Right lobe of liver (tissue), 6 donors: ENCODE data around the gene CNOT8. TPM values are rescaled to one million over a fixed set of nuclear protein-coding genes. Genes with fewer than 3 reads are reported as not detected.

Experiments used
- ATAC-seq, 4 donors: fragments of 200-7000 bp; cut with Tn5 transposase; one replicate each; pipeline ENCODE4 v1.9.1; 2020; ENCODE audit warnings: mild to moderate bottlenecking in 4 of 4, moderate library complexity in 4 of 4
- DNase-seq, 3 donors: peaks; one replicate each; pipeline ENCODE4 v3.0.0-alpha.2; 2020
- H3K27ac ChIP-seq, 3 donors: fragments of 200-600 bp; one replicate each; pipeline ENCODE4 v1.8.0; 2022
- H3K27me3 ChIP-seq, 2 donors: fragments of 200-600 bp; one replicate each; pipeline ENCODE4 v1.8.0; 2022
- H3K36me3 ChIP-seq, 4 donors: fragments of 200-600 bp; sonication (generic) in 1 of 4; one replicate each; pipeline versions ENCODE4 v1.5.1 to v1.8.0; 2017 to 2022; ENCODE audit warnings: control low read depth in 1 of 4
- H3K4me1 ChIP-seq, 4 donors: fragments of 200-600 bp; sonication (generic) in 1 of 4; one replicate each; pipeline versions ENCODE4 v1.5.1 to v1.8.0; 2017 to 2022; ENCODE audit warnings: control low read depth in 1 of 4
- H3K4me3 ChIP-seq, 3 donors: fragments of 200-600 bp; one replicate each; pipeline ENCODE4 v1.8.0; 2022
- H3K9me3 ChIP-seq, 4 donors: fragments of 200-600 bp; sonication (generic) in 1 of 4; one replicate each; pipeline versions ENCODE4 v1.5.1 to v1.8.0; 2017 to 2022; ENCODE audit warnings: control low read depth in 1 of 4
- CTCF ChIP-seq, 4 donors: fragments of 200-600 bp in 3 of 4; fragments of 450-650 bp in 1 of 4; IDR thresholded peaks; one replicate each; pipeline versions ENCODE4 v1.5.1 to v1.8.0; 2016 to 2022; ENCODE audit warnings: antibody characterized with exemption in 4 of 4, mild to moderate bottlenecking in 2 of 4
- POLR2A ChIP-seq: fragments of 450-650 bp; IDR thresholded peaks from one replicate; pipeline ENCODE4 v1.6.1; 2017; ENCODE audit warnings: antibody characterized with exemption, mild to moderate bottlenecking
- WGBS: methylation state at CpG from one replicate; pipeline ENCODE4 v1.1.6; 2018; ENCODE audit warnings: low coverage, low lambda C conversion rate; ENCODE audit not compliant: insufficient coverage; ENCODE audit errors: missing lambda C conversion rate; 5-methylcytosine and 5-hydroxymethylcytosine counted together
- intact Hi-C, 2 donors: fragments of 100-400 bp; cut with DNase I; formaldehyde crosslinking; loops; one replicate each; pipeline versions ENCODE4 v1.11.2 to v1.14.1; 2022
- total RNA-seq, 6 experiments: library from RNA; depleted of rRNA in 2 of 6; stranded (reverse); fragments of >200 nt in 2 of 6; fragmentation: NEBNext Ultra II Directional in 3 of 6; extraction: Animal tissue kit (Norgen Biotek cat#: 25700) in 3 of 6; gene quantifications; one replicate each; pipeline versions ENCODE4 v1.1.0 to v1.2.4, GENCODE V29; 2016 to 2023
- donor health status: DM: no; HTN: yes; CAD: no.
- donor health status: DM: no; HTN: no; CAD: no.
- donor health status: DM: no; HTN: no; CAD: no.
- donor health status: DM: no; HTN: yes; CAD: no.
- donor health status: DM: no; HTN: yes; CAD: no.

Gene CNOT8
- total RNA-seq, 6 experiments from 2014 or later: 12.4 to 19.6 (median 16.5) TPM

DNA sequence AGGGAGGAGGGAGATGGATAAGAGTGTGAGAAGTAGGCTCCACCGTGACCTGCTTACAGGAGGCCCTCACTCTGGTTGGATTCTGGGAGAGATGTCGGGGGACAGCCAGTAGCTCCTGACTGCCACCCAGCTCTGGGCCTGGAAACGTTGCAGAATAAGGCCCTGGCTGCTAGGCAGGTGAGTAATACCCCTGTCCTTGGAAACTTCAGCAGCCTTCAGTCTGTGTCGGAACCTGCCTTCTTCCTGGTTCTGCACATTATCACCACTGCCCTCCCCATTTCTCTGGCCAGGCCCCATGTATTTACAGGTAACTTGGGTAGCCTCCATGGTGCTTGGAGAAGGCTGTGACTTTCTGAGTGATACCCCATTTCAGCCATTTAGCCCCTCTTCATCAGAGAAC, 34.8 kb upstream of the CNOT8 start:
- intact Hi-C loops: no loop called here
- H3K27ac ChIP-seq: no peak overlapping the region
- no peak for DNase-seq
- H3K27me3 ChIP-seq: no peaks in the 10 kb centered on the region
- peaks cover 0 to 6% (median 0%) of the 10 kb centered on the region in 4 donors for H3K4me1 ChIP-seq
- TF ChIP-seq CTCF (IDR thresholded peaks at IDR 0.05): no peak
- no peak for TF ChIP-seq POLR2A
- no peak overlapping the region for H3K4me3 ChIP-seq
- no CpG with 5 or more reads among the region's 4 CpGs for WGBS
- peaks cover 0 to 63% (median 19%) of the 10 kb centered on the region in 4 donors for H3K36me3 ChIP-seq
- ATAC-seq: peak in 2 of 4 donors; percentile 17 to 30
- H3K9me3 ChIP-seq: no peaks in the 10 kb centered on the region

DNA sequence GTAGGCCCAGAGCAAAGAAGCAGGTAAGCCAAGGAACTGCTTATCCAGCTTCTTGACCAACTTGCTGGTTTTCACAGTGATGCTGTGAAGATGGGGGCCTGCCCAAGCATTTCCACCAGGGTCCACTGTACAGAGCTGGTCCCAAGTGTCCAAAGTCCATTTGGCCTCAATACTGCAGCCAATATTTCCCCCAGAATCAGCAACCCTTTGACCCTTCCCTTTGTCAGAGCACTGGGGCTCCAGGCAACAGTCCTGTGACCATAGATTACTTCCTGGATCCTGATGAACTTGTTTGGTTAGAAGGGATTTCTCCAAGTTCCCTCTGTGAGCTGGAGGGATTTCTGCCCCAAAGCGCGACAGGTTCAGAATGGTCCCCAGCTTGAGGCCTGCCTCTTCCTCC, 34.4 kb upstream of the CNOT8 start:
- WGBS: 93% methylated on average over 2 of the region's 2 CpGs
- no peak overlapping the region for H3K4me3 ChIP-seq
- TF ChIP-seq POLR2A (no peak), CTCF (IDR thresholded peaks at IDR 0.05) (no peak)
- no peaks in the 10 kb centered on the region for H3K9me3 ChIP-seq
- H3K4me1 ChIP-seq: peaks cover 0 to 6% (median 0%) of the 10 kb centered on the region in 4 donors
- intact Hi-C loops: no loop called here
- ATAC-seq (peak in 3 of 4 donors; percentile 29 to 61 (median 52)), DNase-seq (no peak)
- H3K36me3 ChIP-seq: peaks cover 0 to 63% (median 19%) of the 10 kb centered on the region in 4 donors
- H3K27ac ChIP-seq: no peak overlapping the region
- no peaks in the 10 kb centered on the region for H3K27me3 ChIP-seq

- no CpG with 5 or more reads among the region's 2 CpGs for WGBS
These were observed 29.2 kb upstream of the CNOT8 start for GRCh38 chr5:154829181-154829588.

DNA sequence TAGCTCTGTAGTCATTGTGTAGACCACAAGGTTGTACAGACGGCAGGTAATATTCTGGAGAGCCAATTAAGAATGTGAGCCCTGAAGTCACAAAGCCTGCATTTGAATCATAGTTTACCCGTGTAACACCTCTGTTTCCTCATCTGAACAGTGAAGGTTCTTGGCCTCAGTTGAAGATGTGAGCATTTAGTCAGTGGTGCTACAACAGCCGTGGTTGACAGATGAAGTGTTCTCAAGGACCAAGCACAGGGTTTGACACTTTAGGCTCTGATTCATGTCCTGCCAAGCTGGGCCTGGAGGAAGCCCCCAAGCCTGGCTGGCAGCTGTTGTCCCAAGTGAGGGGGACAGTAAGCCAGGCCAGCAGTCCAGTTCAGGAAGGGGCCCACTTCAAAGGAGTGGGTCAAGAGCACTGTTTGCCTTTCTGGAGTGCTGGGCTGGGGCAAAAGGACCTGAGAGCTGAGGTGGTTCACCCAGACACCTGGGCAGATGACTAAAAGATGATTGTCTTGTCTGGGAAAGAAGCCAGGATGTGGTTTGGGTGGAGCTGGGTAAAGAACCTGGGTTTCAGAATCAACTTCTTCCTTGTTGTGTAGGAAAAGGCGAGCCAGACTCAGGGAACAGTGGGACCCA, 28.7 kb upstream of the CNOT8 start:
- no peak for TF ChIP-seq POLR2A
- no peak for TF ChIP-seq CTCF (IDR thresholded peaks at IDR 0.05)
- H3K27ac ChIP-seq: no peak overlapping the region
- intact Hi-C loops: no loop called here
- H3K9me3 ChIP-seq: no peaks in the 10 kb centered on the region
- DNase-seq (no peak), ATAC-seq (peak in 2 of 4 donors; percentile 14 to 71)
- 50% methylated on average over 1 of the region's 4 CpGs for WGBS
- H3K4me1 ChIP-seq: peaks cover 0 to 15% (median 0%) of the 10 kb centered on the region in 4 donors
- no peaks in the 10 kb centered on the region for H3K27me3 ChIP-seq
- H3K4me3 ChIP-seq: no peak overlapping the region
- H3K36me3 ChIP-seq: peaks cover 0 to 41% (median 12%) of the 10 kb centered on the region in 4 donors

More at GRCh38 chr5:154829181-154829588, 29.2 kb upstream of the CNOT8 start:
- intact Hi-C loops: no loop called here
- ATAC-seq: no peak
- Histone ChIP-seq H3K9me3 (no peaks in the 10 kb centered on the region), H3K27me3 (no peaks in the 10 kb centered on the region), H3K36me3 (peaks cover 0 to 41% (median 12%) of the 10 kb centered on the region in 4 donors), H3K27ac (no peak overlapping the region), H3K4me3 (no peak overlapping the region), H3K4me1 (peaks cover 0 to 17% (median 0%) of the 10 kb centered on the region in 4 donors)
- TF ChIP-seq POLR2A (no peak), CTCF (IDR thresholded peaks at IDR 0.05) (no peak)
- no peak for DNase-seq
